Tongue (tissue), 2 donors: ENCODE measurements around the gene RPL19. TPM values are rescaled to one million over a fixed set of nuclear protein-coding genes. Genes with fewer than 3 reads are reported as not detected.
A peak's percentile ranks its signal among the peaks of the same experiment; 100 is the strongest.
"Not testable (repeated sequence)": the region's sequence is repeated elsewhere in the genome, so short reads cannot be mapped to it uniquely, and the experiment has no call there.

ENCODE experiments used
- DNase-seq: peaks from one replicate; pipeline ENCODE4 v3.0.0-alpha.2; 2015
- total RNA-seq: library from RNA; depleted of rRNA; stranded (reverse); fragments of >200 nt; gene quantifications from one replicate; pipeline ENCODE4 v1.2.3, GENCODE V29; 2014

Gene RPL19
- total RNA-seq: 1,626 TPM

DNA sequence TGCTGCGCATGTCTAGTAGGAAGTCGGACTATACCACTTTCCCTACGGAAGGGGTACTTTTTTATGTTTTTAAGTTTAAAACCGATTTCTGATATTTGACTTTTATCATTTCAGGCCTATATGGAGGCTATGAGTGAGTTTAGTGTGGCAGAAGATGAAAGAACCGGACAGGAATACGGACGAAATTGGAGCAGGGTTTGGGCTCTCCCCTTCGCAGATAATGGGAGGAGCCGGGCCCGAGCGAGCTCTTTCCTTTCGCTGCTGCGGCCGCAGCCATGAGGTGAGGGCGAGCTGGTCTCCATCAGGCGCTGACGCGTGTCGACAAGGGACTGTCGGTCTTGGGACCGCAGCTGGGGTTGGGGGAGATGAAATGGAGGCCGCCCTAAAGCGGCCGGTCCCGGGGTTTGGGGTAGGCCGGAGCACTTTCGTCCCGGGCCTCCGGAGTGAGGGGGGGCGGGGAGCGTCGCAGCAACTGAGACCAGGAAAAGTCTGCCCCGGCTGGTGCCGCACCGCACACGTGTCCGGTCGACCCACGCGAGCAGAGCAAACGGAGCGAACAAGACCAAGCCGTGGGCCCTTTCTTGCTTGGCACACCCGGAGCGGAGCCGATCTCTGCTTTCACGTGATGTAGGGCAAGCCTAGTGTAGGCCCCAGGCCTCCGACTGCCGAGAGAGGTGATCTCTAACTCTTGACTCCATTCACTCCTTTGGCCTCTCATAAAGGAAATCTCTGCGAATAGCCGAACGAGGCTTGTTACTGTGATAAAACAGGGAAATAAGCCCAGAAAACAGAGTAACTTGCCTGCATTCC lies at the start of gene RPL19:
RPL19 (plus strand) TSS at position 214 of the 810 bp plus-strand sequence; CDS start at position 276, 62 bp downstream.
- DNase-seq: no peak

DNA sequence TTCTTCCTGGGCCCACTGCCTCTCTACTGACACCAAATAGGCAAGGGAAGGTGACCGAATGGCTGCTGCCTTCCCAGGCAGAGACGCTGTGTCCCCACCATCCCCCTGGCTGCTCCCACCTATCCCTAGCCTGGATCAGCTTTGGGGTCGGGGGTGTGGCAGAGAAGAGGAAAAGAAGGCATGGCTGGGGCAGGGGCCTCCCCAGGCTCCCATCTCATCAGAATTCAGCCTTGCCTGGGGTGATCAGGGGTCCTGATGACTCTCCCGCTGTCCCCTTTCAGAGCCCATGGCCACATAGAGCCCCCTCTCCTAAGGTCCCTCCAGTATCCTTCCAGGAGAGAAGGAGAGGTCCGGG lies 49.3 kb upstream of the RPL19 start:
- no peak for DNase-seq

GRCh38 chr17:39151150-39151942 lies 48.7 kb upstream of the RPL19 start, which contains the start of gene PLXDC1:
Gene PLXDC1, minus strand, starts transcription at chr17:39151637. Its CDS starts 200 bp downstream, at chr17:39151437.
- no peak for DNase-seq

GRCh38 chr17:39151943-39152818 lies 47.9 kb upstream of the RPL19 start:
- no peak for DNase-seq

- DNase-seq: peak; percentile 97
Measured at GRCh38 chr17:39153599-39154051, 46.5 kb upstream of the RPL19 start.

DNA sequence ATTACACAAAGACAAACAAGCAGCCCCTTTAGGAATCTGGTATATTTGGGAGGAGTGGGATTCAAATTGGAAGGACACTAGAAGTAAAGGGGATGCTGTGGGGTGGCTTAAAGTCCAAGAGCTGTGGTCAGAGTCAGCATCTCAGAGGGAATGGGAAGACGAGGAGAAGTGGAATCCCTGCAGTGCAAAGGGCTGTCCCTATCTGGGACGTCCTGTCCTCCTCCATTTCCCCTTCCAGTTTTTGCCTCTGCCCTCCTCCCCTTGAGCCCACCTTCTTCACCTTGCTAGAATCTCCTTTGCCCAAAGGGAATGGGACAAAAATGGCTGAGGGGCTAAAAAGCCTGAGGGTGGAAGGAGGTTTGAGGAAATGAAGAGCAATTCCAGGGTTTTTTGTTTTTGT lies 44.4 kb upstream of the RPL19 start:
- DNase-seq: no peak

- DNase-seq: no peak
Measured at GRCh38 chr17:39156491-39156890, 43.6 kb upstream of the RPL19 start.

GRCh38 chr17:39158623-39159022 lies 41.5 kb upstream of the RPL19 start:
- no peak for DNase-seq

DNA sequence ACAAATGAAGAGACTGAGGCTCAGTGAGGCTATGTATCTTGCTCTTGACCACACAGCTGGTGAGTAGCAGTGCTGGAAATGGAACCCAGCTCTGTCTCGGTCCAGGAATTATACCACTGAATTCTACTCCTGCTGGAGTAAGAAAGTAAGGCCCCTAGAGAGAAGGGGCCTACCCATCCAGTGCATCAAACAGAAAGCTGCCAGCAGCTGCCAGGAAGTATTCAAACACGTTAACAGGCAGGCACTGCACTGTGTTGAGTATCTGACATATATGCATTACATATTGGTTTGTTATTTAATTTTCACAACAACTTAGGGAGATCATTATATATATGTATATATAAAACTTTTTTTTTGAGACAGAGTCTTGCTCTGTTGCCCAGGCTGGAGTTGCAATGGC lies 38.1 kb upstream of the RPL19 start:
- DNase-seq: no peak

DNA sequence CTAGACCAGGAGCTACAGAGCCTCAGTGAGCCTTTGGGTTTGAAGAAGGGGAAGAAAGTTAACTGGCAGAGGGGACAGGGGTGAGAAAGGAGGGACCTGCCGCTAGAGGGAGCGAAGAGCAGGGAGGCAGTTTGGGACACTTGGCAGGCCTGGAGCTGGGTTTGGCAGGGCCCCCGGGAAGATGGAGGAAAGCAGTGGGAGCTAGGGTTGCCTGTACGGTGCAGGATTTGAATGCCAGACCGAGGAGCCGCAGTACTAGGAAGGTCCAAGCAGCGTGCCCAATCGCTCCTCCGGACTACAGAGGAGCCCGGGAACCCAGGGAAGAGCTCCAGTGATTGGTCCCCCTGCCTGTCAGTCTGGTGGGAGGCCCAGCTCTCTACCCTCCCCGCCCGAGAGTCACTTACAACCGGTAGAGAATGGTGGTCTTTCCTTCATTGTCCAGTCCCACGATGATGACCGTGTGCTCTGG lies 35.4 kb upstream of the RPL19 start:
- peak; percentile 93 for DNase-seq

GRCh38 chr17:39165178-39165840 lies 34.8 kb upstream of the RPL19 start:
- no peak for DNase-seq

- DNase-seq: no peak
Measured at GRCh38 chr17:39165841-39166349, 34.2 kb upstream of the RPL19 start, which contains the start of gene ARL5C. Gene ARL5C, minus strand, starts transcription at chr17:39166161. Its CDS starts 401 bp downstream, at chr17:39165760.

DNA sequence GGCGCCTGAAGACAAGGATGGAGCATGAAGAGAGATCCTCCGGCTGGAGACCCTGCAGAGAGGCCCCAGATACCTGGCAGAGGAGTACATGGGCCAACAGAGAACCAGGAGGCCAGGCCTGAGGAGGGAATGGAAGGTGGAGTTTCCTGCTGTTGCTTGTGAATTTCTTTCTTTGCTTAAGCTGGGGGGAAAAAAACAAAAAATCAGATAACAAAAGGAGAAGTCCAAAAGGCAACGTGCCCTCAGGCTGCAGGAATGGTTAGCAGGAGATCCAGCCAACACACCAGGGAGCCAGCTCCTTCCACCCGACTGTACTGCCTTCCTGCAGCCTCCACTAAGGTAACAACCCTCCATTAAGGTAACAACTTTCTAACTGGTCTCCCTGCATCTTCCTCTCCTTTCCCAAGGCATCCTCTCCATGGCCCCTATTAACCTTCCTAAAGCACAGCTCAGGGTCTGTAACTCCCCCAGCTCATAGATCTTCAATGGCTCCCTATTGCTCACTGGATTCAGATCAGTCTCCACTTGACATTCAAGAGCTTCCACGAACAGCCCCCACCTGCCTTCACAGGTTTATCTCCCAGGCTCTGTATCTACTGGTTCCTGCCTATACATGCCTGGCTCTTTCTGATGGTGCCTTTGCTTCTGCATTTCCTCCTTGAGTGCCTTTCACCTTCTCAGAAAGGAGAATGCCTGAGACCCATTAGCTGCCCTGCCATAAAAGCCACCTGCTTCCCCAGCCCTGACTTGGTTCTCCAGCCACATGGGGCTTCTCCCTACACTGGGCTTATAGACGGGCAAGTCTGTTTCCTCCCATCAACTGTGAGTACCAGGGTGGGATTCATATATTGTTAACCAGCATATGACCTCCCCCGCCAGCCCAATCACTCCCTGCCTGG lies 33.4 kb upstream of the RPL19 start:
- DNase-seq: no peak

DNA sequence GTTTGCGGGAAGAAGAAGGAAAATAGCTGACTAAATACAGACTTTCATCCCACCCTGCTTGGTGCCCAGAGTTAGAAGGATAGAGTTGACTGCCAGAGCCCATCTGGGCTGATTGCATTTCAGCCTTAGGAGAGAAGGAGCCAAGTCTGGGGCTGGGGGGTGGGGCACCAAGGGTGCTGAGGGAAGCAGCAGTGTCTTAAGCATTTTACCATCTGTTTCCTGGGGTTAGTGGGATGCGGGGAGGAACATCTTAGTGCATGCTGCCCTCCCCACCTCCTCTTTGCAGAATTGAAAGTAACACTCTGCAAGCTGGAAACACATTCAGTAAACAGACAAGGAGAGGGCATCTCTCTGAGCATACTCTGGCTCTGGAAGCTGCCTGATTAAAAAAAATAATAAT lies 32.6 kb upstream of the RPL19 start:
- no peak for DNase-seq

GRCh38 chr17:39168503-39168902 lies 31.6 kb upstream of the RPL19 start:
- not testable (repeated sequence) for DNase-seq

GRCh38 chr17:39169101-39169500 lies 31.0 kb upstream of the RPL19 start:
- no peak for DNase-seq

DNA sequence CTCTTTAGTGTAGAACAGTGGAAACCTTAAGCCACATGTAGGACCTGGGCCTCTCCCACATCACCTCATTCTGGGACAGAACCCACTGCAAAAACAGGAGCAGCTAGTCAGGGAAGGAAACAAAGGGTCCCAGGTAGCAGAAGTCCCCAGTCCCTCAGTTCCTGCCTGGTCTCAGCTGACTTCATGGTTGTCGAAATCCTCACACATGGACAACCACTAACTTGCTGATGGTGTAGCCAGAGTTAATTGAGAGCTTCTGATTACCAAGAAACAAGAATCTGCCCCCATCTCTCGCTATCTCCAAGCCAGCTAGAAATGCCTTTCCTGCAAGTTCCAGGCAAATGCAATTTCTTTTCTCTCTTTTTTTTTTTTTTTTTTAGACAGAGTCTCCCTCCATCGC lies 30.6 kb upstream of the RPL19 start:
- DNase-seq: no peak

DNA sequence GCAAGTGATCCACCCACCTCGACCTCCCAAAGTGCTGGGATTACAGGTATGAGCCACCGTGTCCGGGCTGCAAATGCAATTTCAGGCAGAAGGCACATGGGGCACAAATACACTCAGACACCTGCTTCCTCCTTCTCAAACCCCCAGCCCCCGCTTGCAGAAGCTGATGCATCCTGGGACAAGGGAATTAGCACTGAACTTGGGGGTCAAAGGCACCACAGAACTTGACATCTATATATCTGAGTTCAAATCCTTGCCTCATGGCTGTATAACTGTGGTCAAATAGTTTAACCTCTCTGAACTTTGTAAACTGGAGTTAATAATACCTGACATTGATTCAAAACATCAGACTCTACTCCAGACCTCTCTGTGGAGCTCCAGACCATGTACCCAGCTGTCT lies 30.0 kb upstream of the RPL19 start:
- no peak for DNase-seq

- no peak for DNase-seq
Measured at GRCh38 chr17:39170558-39170957, 29.5 kb upstream of the RPL19 start.

GRCh38 chr17:39171933-39172332 lies 28.1 kb upstream of the RPL19 start:
- no peak for DNase-seq
